AG10803 (cell line): Measurements from ENCODE around the gene PPP2R5B.
A peak's percentile ranks its signal among the peaks of the same experiment; 100 is the strongest.

Experiments
- DNase-seq: peaks from one replicate; pipeline ENCODE4 v3.0.0; 2010; ENCODE audit warnings: low read depth
- H3K4me3 ChIP-seq: 2 replicates; pipeline ENCODE4 v1.5.1; 2011; ENCODE audit warnings: mild to moderate bottlenecking, low read length, control low read depth
- TF ChIP-seq, protein P1 (sequence below): conservative IDR thresholded peaks from 2 replicates; pipeline ENCODE4 v1.5.1; 2011; ENCODE audit warnings: mild to moderate bottlenecking, low read length, control low read depth, inconsistent platforms

The PPP2R5B gene

GRCh38 chr11:64891215-64891848 is 33.2 kb upstream of the PPP2R5B start:
- no peak overlapping the region for H3K4me3 ChIP-seq
- TF ChIP-seq, protein P1, sequence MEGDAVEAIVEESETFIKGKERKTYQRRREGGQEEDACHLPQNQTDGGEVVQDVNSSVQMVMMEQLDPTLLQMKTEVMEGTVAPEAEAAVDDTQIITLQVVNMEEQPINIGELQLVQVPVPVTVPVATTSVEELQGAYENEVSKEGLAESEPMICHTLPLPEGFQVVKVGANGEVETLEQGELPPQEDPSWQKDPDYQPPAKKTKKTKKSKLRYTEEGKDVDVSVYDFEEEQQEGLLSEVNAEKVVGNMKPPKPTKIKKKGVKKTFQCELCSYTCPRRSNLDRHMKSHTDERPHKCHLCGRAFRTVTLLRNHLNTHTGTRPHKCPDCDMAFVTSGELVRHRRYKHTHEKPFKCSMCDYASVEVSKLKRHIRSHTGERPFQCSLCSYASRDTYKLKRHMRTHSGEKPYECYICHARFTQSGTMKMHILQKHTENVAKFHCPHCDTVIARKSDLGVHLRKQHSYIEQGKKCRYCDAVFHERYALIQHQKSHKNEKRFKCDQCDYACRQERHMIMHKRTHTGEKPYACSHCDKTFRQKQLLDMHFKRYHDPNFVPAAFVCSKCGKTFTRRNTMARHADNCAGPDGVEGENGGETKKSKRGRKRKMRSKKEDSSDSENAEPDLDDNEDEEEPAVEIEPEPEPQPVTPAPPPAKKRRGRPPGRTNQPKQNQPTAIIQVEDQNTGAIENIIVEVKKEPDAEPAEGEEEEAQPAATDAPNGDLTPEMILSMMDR = no peak
- no peak for DNase-seq

DNA sequence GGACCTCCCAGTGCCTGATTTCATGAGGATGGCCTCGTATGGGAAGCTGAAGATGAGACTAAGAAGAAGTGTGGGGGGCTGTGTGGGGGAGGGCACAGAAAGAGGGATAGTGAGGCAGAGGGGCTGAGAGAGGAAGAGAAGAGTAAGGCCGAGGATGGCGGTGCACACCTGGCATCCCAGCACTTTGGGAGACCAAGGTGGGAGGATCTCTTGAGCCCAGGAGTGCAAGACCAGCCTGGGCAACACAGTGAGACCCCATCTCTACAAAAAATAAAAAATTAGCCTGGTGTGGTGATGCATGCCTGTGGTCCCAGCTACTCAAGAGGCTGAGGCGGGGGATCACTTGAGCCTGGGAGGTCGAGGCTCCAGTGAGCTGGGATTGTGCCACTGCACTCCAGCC is 32.6 kb upstream of the PPP2R5B start:
- no peak for DNase-seq
- TF ChIP-seq, protein P1 = no peak
- no peak overlapping the region for H3K4me3 ChIP-seq

GRCh38 chr11:64892411-64892831 is 32.1 kb upstream of the PPP2R5B start:
- TF ChIP-seq, protein P1 = no peak
- H3K4me3 ChIP-seq = no peak overlapping the region

DNA sequence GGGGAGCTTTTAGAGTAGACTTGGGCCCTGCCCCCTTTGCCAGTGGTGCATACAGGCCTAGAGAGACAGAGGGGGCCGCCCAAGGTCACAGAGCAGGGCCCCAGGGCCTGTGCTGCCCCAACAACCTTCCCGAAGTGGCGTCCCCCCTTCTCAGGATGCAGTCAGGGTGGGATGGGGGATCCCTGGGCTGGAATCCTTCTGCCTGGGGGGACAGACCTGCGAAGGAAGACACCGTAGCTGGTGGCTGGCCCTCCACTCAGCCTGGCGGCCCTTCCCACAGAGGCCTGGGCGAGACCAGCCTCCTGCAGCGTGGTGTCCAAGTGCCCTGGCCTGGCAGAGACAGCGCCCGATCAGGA is 31.7 kb upstream of the PPP2R5B start:
- H3K4me3 ChIP-seq = no peak overlapping the region
- no peak for DNase-seq
- TF ChIP-seq, protein P1 = no peak

More at GRCh38 chr11:64892411-64892831, 32.1 kb upstream of the PPP2R5B start:
- no peak for DNase-seq

DNA sequence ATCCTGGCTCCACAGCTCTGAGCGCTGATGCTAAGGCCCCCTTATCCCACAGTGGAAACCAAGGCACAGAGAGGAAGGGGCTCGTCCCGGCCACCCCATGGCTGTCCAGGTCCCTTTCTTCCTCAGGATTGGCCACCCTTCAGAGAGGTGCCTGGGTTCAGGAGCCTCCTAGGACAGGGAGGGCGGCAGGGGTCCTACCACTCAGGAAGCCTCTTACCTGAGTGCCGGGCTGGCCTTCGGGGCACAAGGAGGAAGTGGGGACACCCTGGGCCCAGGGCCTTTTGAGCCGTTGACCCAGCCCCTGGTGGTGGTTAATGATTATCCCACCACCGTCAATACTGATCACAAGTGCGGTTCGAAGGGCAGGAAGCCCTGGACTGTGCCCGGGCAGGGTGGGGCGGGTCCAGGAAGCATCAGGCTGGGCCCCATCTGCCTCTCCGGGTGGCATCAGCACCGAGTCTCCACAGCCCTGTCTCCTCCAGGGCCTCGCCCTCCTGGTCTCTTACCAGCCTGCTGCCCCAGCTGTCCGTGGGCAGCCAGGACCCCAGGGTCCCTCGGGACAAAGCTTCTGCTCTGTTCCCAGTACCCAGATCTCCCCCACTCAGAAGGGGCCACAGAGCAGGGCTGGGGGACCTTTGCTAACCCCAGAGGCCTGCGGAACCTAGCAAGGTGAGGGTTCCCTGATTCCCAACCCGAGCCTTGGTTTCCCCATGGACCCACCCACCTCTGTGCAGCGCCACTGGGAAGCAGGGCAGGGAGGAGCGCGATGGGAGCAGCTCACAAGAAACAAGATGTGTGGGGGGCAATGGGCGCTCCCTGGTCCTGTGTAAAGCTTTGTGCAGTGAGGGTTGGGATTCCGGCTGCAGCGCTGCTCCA is 31.1 kb upstream of the PPP2R5B start:
- DNase-seq = no peak
- TF ChIP-seq, protein P1 = no peak

DNA sequence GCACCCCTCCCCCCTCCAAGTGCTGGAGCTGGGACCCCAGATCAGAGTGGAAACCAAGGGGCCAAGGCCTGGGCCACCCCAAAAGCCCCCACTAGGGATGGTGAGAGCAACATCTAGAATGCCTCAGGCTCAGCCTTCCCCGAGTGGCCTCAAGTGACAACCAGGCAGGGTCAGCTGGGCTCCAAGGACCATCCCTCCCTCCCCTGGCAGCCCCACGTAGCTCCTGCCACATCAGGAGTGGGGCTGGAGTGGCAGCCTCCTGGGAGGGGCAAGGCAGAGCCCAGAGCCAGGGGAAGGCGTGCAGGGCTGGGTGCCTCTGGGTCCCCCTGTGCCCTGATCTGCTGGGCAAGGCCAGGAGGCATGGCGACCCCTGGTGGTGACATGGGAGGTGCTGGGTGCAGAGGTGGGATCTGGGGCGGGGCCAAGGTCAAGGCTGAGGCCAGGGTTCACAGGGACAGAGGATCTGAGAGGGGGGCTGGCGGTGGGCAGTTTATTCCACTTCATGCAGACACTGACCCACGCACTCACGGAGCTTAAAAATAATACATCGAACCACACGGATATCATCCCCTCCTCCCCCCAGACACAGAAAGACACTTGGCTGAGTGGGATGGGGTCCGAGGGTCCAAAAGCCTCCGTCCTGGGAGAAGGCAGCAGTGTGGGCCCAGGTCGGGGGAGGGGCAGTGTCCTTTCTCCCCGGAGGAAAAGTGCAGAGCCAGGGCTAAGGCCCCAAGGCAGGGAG is 30.2 kb upstream of the PPP2R5B start:
- DNase-seq = peak; percentile 65
- TF ChIP-seq, protein P1 = peak; percentile 83
- no peak overlapping the region for H3K4me3 ChIP-seq

More for the DNA sequence above, 31.1 kb upstream of the PPP2R5B start:
- no peak overlapping the region for H3K4me3 ChIP-seq
